Diencephalon (tissue), 1 donor: ENCODE measurements around the gene CTCF. TPM values are rescaled to one million over a fixed set of nuclear protein-coding genes. Genes with fewer than 3 reads are reported as not detected.

Experiments used
- small RNA-seq: library from RNA; depleted of rRNA; stranded (forward); fragments of <200 nt; gene quantifications from one replicate; pipeline ENCODE3, GENCODE V24; 2014
- total RNA-seq: library from RNA; depleted of rRNA; stranded (reverse); fragments of >200 nt; gene quantifications from one replicate; pipeline ENCODE4 v1.2.3, GENCODE V29; 2014

Gene CTCF
- total RNA-seq, result 53.7 TPM

DNA sequence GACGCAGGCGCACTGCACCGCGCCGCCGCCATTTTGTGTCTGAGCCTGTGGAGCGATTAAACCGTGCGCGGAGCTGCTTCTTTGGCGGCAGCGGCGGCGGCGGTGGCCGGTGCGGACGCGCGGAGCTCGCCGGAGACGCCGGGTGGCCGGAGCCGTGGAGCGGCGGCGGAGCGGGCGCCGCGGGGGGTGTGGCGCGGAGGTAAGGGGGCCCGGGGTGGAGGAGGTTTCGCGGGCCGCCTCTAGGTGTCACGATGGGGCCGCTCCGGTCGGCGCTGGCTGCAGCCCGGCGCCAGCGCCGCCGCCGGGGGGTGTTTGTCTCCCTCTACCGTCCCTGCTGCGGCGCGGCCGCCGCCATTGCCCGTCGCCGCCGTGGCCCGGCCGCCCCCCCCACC, at the start of gene CTCF:
CTCF (plus strand) TSS at position 1 of the 392 bp plus-strand sequence. CDS start 48,307 bp downstream, outside the sequence.

GRCh38 chr16:67528222-67528869, 34.0 kb upstream of the CTCF start, which contains the start of gene RIPOR1:
Gene RIPOR1, plus strand, starts transcription at chr16:67528829. Its CDS starts 9,618 bp downstream, at chr16:67538447.

DNA sequence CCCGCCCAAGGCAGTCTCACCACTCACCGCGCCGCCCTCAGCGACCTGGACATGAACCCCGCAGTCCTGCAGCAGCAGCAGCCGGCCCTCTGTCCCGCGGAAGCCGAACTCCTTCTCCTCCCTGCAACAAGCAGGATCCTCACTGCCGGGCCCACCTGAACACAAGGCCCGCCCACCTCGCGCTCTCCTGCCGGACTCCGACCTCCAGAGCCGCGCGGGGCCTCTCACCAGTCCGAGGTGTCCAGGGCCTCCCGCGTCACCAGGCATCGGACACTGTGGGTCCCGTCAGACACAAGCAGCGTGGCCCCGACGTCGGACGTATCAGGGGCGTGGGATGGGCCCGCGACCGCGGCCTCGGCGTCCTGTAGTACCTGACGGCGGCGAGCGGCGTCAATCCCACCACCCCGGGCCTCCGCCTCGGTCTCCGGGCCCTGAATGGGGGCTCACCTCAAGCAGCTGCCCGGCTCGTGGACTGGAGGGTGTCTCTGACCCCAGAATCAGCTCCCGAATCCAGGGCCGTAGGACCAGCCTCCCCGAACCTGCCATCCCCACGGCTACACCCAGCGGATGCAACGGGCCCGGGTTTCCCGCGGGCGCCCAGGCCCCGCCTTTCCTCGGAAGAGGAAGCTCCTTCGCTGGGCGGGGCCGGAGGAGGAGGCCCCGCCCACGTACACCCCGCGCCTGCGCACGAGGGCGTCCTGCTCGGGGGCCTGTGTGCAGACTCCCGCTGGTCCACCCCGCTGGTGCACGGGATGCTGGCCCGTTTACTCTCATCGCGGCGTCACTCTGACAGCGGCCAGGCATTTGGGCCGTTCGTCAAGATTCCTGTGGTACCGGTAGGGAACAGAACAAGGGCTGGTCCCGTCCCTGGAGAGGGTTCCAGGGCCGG, 97.6 kb downstream of the CTCF start, which contains the start of gene ACD:
ACD (minus strand) TSS at position 586 of the 889 bp plus-strand sequence; CDS start at position 546, 40 bp downstream.

GRCh38 chr16:67660564-67661028, 98.3 kb downstream of the CTCF start, which contains the start of gene PARD6A:
Gene PARD6A, plus strand, starts transcription at chr16:67660960. Its CDS starts 79 bp downstream, at chr16:67661039.

GRCh38 chr16:67666559-67667452, 104.5 kb downstream of the CTCF start, which contains the start of the genes C16orf86 and ENKD1:
Gene C16orf86, plus strand, starts transcription at chr16:67666814. Its CDS starts 157 bp downstream, at chr16:67666971.
Gene ENKD1, minus strand, starts transcription at chr16:67666750. Its CDS starts 308 bp downstream, at chr16:67666442.

Small RNA genes within 50 kb of the gene (small RNA-seq; reads per million reads assigned to genes)
- gene AC027682.3, result not detected

Other genes starting within 250 kb of the CTCF start
- gene KCTD19, start 235.8 kb upstream of the CTCF start, total RNA-seq, result 2.1 TPM
- gene LRRC36, start 235.7 kb upstream of the CTCF start, total RNA-seq, result 9.5 TPM
- gene TPPP3, start 169.0 kb upstream of the CTCF start, total RNA-seq, result 36.2 TPM
- 4.6 TPM for gene ZDHHC1, start 146.0 kb upstream of the CTCF start, total RNA-seq
- gene HSD11B2, start 131.4 kb upstream of the CTCF start, total RNA-seq, result 6.5 TPM
- 130 TPM for gene ATP6V0D1, start 81.4 kb upstream of the CTCF start, total RNA-seq
- gene AGRP, start 79.0 kb upstream of the CTCF start, total RNA-seq, result not detected
- 30.7 TPM for gene RIPOR1, start 33.7 kb upstream of the CTCF start, total RNA-seq
- gene CARMIL2, start 82.6 kb downstream of the CTCF start, total RNA-seq, result 4.4 TPM
- gene ACD, start 97.7 kb downstream of the CTCF start, total RNA-seq, result 22.4 TPM
- gene PARD6A, start 98.4 kb downstream of the CTCF start, total RNA-seq, result 13.4 TPM
- 11.3 TPM for gene ENKD1, start 104.2 kb downstream of the CTCF start, total RNA-seq
- 2.5 TPM for gene C16orf86, start 104.3 kb downstream of the CTCF start, total RNA-seq
- 57.2 TPM for gene GFOD2, start 156.8 kb downstream of the CTCF start, total RNA-seq
- 6.9 TPM for gene RANBP10, start 244.0 kb downstream of the CTCF start, total RNA-seq
- 6.2 TPM for gene TSNAXIP1, start 244.4 kb downstream of the CTCF start, total RNA-seq